LNCAP (cell line): Measurements from ENCODE around the gene HOTAIR.

Experiments
- CTCF ChIP-seq: fragments of 450-650 bp; IDR thresholded peaks from 2 replicates; pipeline ENCODE4 v1.5.1; 2017; ENCODE audit warnings: mild to moderate bottlenecking

Gene HOTAIR

GRCh38 chr12:53969588-53970259 lies 5.0 kb downstream of the HOTAIR start:
- no peak for TF ChIP-seq CTCF

GRCh38 chr12:53968214-53969127 lies 6.3 kb downstream of the HOTAIR start:
- TF ChIP-seq CTCF, result no peak

- TF ChIP-seq CTCF, result no peak
Observed at GRCh38 chr12:53967421-53967925, 7.3 kb downstream of the HOTAIR start.

GRCh38 chr12:53966385-53967133 lies 8.2 kb downstream of the HOTAIR start:
- TF ChIP-seq CTCF, result no peak

GRCh38 chr12:53966085-53966384 lies 8.7 kb downstream of the HOTAIR start:
- TF ChIP-seq CTCF, result no peak

GRCh38 chr12:53965281-53966084 lies 9.3 kb downstream of the HOTAIR start:
- no peak for TF ChIP-seq CTCF

- no peak for TF ChIP-seq CTCF
Observed at GRCh38 chr12:53964315-53964713, 10.4 kb downstream of the HOTAIR start.
